Activated T-cell treated with anti-CD3 and anti-CD28 coated beads, Interleukin-2, amount 50 U/mL, for 48 hours (primary cell): Measurements from ENCODE around the gene FZD8.

Experiments used
- DNase-seq, 2 experiments: peaks; one replicate each; pipeline ENCODE4 v3.0.0-alpha.2; 2020

Gene FZD8

GRCh38 chr10:35640474-35640873 lies 1.6 kb downstream of the FZD8 start:
- peak; percentile 52 to 66 for DNase-seq

GRCh38 chr10:35639728-35640401 lies 2.2 kb downstream of the FZD8 start:
- peak; percentile 17 to 31 for DNase-seq

- no peak for DNase-seq
These were observed 2.9 kb downstream of the FZD8 start for GRCh38 chr10:35639021-35639727.

DNA sequence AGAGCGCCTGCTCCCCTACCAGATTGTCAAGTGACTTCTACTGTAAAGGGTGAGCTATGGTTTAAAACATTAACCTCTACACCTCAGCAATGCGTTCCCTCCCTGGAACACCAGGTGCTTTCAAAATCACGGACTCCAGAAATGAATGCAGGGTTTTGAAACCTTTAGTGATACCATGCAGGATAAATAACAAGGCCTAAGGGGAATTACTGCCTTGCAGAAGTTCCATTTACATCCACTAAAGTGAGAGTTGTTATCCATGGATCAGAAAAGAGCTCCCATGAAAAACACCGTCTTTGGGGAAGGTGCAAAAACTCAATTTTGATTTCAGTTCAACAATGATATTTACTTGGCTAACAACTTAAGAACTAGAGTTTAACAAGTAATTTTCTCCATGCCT lies 4.0 kb downstream of the FZD8 start:
- DNase-seq: no peak

GRCh38 chr10:35637462-35637861 lies 4.6 kb downstream of the FZD8 start:
- DNase-seq: no peak

DNA sequence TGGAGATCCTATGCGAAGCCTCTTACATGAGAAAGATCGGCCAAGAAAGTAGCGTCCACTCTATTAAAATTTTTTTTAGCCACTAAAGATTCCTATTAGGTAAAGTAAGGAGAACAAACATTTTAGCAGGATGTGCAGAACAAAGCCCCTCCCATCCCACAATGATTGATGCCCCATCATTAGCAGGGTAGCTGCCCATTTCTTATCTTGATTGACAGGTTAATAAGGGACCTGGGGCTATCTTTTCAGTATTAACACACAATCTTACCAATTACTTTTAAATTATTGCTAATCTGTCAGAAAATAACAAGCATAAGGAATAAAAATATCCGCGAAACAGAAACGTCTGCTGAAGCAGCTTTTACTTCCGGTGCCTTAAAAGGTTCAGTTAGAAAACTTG lies 5.1 kb downstream of the FZD8 start:
- DNase-seq: no peak

- peak; percentile 34 to 41 for DNase-seq
These were observed 6.5 kb downstream of the FZD8 start for GRCh38 chr10:35635576-35635975.

- no peak for DNase-seq
These were observed 8.8 kb downstream of the FZD8 start for GRCh38 chr10:35633006-35633980.

GRCh38 chr10:35632027-35632426 lies 10.1 kb downstream of the FZD8 start:
- DNase-seq: no peak

GRCh38 chr10:35631404-35631803 lies 10.7 kb downstream of the FZD8 start:
- no peak for DNase-seq

DNA sequence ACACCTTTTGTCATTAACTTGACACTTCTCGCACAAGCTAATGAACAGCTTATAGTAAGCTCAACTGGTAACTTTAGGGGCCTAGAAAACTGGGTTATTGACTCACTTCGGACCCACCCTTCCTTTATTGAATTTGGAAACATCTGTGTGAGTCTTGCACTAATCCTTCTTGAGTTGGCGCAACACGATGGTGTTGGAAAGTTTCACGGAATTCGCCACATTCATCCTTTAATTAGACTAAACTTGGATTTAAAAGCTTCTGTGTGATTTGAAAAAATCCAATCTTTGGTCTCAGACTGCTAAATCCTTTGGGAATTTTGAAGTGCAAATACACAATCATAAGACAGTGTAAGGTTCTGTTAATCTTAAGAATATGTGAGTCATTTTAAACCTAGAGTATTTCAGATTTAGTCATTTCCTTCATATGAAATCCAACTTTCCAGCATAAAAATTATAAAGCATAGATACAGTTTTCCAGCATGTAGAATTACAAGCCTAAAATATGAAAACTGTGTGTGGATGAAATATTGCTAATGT lies 15.1 kb downstream of the FZD8 start:
- DNase-seq: no peak

- DNase-seq: no peak
These were observed 27.8 kb downstream of the FZD8 start for GRCh38 chr10:35614312-35614711.

DNA sequence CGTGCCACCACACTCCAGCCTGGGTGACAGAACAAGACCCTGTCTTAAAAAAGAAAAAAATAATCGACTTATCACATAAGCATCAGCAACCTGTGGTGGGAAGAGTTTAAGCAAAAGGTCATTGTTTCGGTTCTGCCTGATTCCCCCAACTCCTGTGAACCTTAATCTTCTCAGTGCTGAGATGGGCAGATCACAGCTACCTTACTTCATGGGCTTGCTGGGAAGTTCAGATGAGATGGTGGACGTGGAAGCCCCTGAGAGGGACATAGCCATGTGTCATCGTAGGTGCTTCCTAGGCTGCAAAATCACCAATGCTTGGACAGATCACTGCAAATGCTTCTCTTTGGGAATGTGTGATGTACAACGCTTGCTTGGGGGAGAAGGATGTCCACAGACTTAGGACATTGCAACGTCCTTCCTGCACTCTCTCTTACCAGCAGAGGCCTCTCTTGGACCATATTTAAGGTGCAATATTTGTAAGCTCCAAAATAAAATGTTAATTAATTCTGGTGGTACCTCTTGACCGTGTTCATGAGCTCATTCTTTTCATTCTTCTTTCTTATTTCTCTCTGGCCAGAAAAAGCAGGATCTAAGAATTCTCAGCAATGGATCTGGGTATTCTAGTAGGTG lies 28.4 kb downstream of the FZD8 start:
- DNase-seq: no peak

GRCh38 chr10:35613107-35613440 lies 29.0 kb downstream of the FZD8 start:
- no peak for DNase-seq

DNA sequence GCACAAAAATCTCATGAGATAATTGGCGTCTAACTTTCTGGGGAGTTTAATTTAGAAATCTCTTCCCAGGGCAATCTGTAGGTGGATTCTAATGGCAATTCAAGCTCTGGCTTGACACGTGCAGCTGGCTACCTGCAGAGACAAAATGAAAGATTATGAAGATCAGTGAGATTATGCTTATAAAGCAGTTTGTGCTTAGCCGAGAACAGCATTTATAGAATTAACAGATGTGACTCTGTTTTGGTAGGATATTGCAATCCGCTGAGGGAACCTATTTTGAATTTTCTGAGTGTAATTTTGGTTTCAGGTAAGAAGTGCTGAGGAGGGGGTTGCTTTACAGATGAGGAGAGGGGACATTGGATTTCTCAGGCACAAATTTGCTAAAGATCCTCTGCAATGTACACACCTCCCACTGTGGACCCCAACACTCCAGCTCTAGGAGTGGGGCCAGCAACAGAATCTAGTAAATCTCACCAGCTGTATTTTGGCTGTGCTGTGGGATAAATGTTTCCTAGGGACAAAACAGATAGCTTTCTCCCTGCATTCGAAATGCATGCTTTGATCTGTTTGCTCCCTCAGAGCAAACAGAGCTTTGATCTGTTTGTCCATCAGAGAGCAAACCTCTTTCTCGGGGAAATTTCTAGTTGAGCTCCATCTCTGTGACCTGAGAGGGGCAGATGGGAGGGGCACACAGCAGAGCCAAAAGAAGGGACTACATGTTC lies 29.6 kb downstream of the FZD8 start:
- DNase-seq: no peak

DNA sequence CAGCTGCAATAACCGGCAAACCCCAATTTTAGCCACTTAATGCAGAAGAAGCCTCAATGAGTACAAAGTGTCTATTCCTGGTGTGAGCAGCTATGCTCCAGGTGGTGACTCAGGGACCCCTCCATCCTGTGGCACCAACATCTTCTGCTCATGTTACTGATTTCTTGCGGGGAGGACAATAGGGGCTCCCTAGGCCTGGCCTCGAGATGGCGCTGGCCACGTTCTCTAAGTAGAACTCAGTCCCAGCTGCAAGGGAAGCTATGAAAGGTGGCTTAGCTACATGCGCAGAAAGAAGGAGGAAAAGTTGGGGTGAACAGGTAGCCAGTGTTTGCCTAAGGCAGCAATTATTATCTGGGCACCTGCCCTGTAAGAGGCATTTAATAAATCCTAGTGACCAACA lies 30.3 kb downstream of the FZD8 start:
- no peak for DNase-seq

- DNase-seq: no peak
These were observed 33.8 kb downstream of the FZD8 start for GRCh38 chr10:35608328-35608672.

DNA sequence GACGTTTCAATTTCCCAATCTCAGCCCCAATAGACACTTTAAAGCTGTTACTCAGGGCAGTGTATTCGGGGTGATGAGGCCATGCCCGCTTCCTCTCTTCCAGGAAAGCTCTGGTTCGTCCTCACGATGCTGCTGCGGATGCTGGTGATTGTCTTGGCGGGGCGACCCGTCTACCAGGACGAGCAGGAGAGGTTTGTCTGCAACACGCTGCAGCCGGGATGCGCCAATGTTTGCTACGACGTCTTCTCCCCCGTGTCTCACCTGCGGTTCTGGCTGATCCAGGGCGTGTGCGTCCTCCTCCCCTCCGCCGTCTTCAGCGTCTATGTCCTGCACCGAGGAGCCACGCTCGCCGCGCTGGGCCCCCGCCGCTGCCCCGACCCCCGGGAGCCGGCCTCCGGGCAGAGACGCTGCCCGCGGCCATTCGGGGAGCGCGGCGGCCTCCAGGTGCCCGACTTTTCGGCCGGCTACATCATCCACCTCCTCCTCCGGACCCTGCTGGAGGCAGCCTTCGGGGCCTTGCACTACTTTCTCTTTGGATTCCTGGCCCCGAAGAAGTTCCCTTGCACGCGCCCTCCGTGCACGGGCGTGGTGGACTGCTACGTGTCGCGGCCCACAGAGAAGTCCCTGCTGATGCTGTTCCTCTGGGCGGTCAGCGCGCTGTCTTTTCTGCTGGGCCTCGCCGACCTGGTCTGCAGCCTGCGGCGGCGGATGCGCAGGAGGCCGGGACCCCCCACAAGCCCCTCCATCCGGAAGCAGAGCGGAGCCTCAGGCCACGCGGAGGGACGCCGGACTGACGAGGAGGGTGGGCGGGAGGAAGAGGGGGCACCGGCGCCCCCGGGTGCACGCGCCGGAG lies 34.4 kb downstream of the FZD8 start:
- DNase-seq: peak; percentile 19 to 25

DNA sequence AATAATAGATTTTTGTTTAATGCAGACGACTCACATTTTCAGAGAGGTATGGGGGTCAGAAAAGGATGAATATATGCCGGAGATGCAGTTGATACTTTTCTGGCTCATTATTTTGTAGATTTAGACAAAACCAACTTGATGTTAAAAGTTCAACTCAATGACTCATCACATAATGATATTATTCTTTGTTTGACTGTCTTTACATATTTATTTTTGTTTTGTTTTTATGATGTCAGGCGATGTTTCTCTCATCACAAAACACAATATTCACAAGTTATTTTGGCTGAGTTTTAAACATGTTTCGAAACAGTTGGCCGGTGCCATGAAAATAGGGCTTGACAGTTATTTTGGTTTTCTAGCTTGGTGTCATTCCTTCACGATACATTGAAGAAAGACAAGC lies 35.7 kb downstream of the FZD8 start:
- DNase-seq: no peak

GRCh38 chr10:35605191-35605590 lies 36.9 kb downstream of the FZD8 start, which contains the start of gene GJD4:
Gene GJD4, plus strand, starts transcription at chr10:35605341. Its CDS starts 227 bp downstream, at chr10:35605568.
- no peak for DNase-seq

GRCh38 chr10:35600193-35600592 lies 41.9 kb downstream of the FZD8 start:
- no peak for DNase-seq
